IPS-NIHi7 (cell line): Measurements from ENCODE around the gene PROS1.
"Not testable (repeated sequence)": the region's sequence is repeated elsewhere in the genome, so short reads cannot be mapped to it uniquely, and the experiment has no call there.

Experiments
- DNase-seq: peaks from one replicate; pipeline ENCODE4 v3.0.0; 2012; ENCODE audit warnings: mixed read lengths; ENCODE audit errors: extremely low spot score

The PROS1 gene

GRCh38 chr3:93877427-93877826 lies 96.3 kb downstream of the PROS1 start:
- DNase-seq: not testable (repeated sequence)

DNA sequence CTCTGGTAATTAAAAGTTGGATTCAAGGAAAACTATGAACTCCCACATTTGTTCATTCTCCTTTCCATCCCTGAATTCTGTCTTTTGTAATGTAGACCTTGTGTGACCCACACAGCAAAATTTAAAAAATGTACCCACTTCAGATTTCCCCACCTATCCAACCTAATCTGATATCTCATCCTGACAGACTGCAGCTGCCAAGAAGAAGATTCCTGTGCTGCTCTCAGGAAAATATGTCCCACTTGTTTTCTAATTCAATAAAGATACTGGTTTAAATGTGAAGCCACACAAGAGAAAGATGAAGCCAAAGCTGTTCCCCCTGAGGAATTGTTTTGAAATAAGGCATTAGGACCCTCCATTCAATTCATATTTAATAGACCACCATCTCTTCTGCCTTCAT lies 100.3 kb downstream of the PROS1 start:
- not testable (repeated sequence) for DNase-seq

GRCh38 chr3:93867425-93867824 lies 106.3 kb downstream of the PROS1 start:
- DNase-seq: no peak

DNA sequence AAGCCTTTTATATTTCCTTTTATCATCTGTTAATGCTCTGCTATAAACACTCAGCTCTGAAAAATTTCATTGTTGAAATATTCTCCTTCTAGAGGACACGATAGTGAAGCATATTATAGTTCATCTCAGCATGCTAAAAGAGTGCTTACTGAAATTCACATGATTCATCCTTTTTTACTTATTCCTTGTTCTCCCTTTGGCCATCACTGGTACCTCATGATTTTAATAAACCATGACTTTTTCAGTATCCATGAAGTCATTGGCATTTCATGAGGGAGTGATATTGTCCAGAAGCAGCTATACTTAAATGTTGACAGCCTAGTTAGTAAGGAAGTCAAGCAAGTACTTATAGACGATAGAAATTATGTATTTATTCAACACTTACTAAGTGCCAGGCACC lies 112.7 kb downstream of the PROS1 start:
- no peak for DNase-seq

DNA sequence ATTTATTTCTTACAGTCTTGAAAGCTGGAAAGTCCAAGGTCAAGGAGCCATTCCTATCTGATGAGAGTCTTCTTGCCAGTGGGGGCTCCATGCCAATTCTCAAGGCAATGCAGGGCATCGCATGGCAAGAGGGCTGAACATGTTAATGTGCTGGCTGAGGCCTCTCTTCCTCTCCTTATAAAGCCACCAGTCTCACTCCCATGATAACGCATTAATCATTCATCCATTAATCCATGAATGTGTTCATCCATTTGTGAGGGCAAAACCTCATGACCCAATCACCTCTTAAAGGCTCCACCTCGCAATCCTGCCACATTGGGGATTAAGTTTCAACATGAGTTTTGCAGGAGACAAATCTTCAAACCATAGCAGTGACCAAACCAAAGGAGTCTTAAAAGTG lies 118.3 kb downstream of the PROS1 start:
- no peak for DNase-seq

DNA sequence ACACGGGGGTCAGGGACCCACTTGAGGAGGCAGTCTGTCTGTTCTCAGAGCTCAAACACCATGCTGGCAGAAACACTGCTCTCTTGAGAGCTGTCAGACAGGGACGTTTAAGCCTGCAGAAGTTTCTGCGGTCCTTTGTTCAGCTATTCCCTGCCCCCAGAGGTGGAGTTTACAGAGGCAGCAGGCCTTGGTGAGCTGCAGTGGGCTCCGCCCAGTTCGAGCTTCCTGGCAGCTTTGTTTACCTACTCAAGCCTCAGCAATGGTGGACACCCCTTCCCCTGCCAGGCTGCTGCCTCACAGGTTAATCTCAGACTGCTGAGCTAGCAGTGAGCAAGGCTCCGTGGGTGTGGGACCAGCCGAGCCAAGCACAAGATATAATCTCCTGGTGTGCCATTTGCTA lies 121.5 kb downstream of the PROS1 start:
- not testable (repeated sequence) for DNase-seq

DNA sequence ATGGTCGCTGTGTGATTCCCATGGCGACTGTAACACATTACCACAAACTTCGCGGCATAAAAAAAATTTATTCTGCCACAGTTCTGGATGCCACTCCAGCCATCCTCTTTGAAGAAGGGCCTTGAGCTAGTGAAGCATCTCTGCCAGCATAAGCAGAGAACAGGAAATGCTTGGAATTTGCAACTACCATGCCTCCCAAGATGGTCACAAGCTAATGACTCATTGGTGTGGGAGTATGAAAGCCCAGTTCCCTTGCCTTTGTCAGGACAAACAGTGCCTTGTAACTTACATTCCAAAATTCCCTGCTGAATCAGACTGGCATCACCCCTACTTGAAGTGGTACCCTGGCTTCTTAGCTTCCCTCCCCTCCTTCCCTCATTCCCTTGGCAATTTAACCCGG lies 129.7 kb downstream of the PROS1 start:
- no peak for DNase-seq

DNA sequence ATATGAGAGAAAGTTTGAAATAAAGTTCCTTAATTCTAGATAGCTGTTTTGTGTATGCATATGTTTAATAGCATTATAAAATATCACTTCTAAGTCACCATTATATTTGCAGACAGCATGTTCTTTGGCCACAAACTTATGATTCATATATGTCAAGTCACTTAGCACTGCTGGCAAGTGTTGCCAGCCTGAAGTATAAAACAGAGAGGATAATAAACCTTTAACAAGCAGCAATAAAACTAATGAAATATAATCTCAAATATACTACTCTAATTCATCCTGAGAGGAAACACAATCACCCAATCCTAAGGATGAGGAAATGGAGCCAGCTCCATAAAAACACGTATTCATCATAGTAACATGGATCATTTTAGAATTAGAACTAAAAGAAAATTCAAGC lies 134.5 kb downstream of the PROS1 start:
- DNase-seq: not testable (repeated sequence)
